ENCODE results near the gene VWC2. TPM values are rescaled to one million over a fixed set of nuclear protein-coding genes. Genes with fewer than 3 reads are reported as not detected.

VWC2 gene
- total and polyA plus RNA-seq, 2 donors (not counting 1 experiment from before 2014, with no cell fraction given), result not detected

- H3K27me3 ChIP-seq (replicated peaks in 1 of 4; ENCODE audit: control extremely low read depth in 1 of 4, control insufficient read depth in 3 of 4, insufficient read depth in 4 of 4, low read length in 3 of 4), result peaks cover 0 to 30% (median 17%) of the 10 kb centered on the region in 4 experiments
- H2AFZ ChIP-seq (ENCODE audit: insufficient read depth, low read depth, low read length, poor library complexity, severe bottlenecking), result no peak overlapping the region
- peaks cover 0 to 6% (median 0%) of the 10 kb centered on the region in 3 donors for H3K9me3 ChIP-seq (ENCODE audit: control extremely low read depth in 1 of 3, control insufficient read depth in 2 of 3, insufficient read depth in 1 of 3, low read length in 2 of 3)
- no peak overlapping the region for H3K27ac ChIP-seq (ENCODE audit: low read length in 2 of 2)
- 6% methylated on average over 56 of the region's 56 CpGs for WGBS (ENCODE audit: insufficient coverage)
- no peak for TF ChIP-seq CTCF (IDR thresholded peaks at IDR 0.05)
- no peak for TF ChIP-seq EZH2 (IDR thresholded peaks at IDR 0.05; ENCODE audit: borderline replicate concordance, insufficient read depth, low read depth, low read length, poor library complexity, severe bottlenecking)
- no peak for DNase-seq
- no peaks in the 10 kb centered on the region for H3K4me1 ChIP-seq (ENCODE audit: control insufficient read depth in 2 of 2, insufficient read depth in 2 of 2, low read length in 2 of 2)
- no peaks in the 10 kb centered on the region for H4K20me1 ChIP-seq (ENCODE audit: control insufficient read depth, insufficient read depth, low read length, poor library complexity, severe bottlenecking)
- H3K4me3 ChIP-seq (ENCODE audit: control extremely low read depth in 1 of 5, extremely low read depth in 1 of 5, insufficient read depth in 1 of 5, low read depth in 2 of 5, low read length in 4 of 5), result no peak overlapping the region
- Mint-ChIP-seq H3K4me3 (no peak overlapping the region), H3K9me3 (ENCODE audit: insufficient read depth) (no peaks in the 10 kb centered on the region), H3K27ac (no peak overlapping the region), H3K27me3 (peaks cover 56% of the 10 kb centered on the region), H3K4me1 (peaks cover 10% of the 10 kb centered on the region)
- ChIA-PET POLR2A (no interaction called here), CTCF (no interaction called here)
- no peak overlapping the region for H3K9ac ChIP-seq (ENCODE audit: low read length)
- H3K79me2 ChIP-seq (ENCODE audit: control insufficient read depth, insufficient read depth, low read length), result no peaks in the 10 kb centered on the region
- intact Hi-C loops (cut with micrococcal nuclease), result no loop called here
- H3K36me3 ChIP-seq (replicated peaks in 1 of 2; ENCODE audit: control extremely low read depth in 1 of 2, control insufficient read depth in 1 of 2, extremely low read depth in 1 of 2, insufficient read depth in 2 of 2, low read length in 1 of 2), result no peaks in the 10 kb centered on the region
- no peak for ATAC-seq (ENCODE audit: low read depth)
- H3K4me2 ChIP-seq (replicated peaks; ENCODE audit: low read depth, low read length, poor library complexity, severe bottlenecking), result no peak overlapping the region
These were observed 559 bp downstream of the VWC2 start for GRCh38 chr7:49773936-49774458.

GRCh38 chr7:49774459-49775064 is 1.1 kb downstream of the VWC2 start:
- Mint-ChIP-seq H3K9me3 (ENCODE audit: insufficient read depth) (no peaks in the 10 kb centered on the region), H3K4me3 (no peak overlapping the region), H3K4me1 (peaks cover 10% of the 10 kb centered on the region), H3K27ac (no peak overlapping the region), H3K27me3 (peaks cover 56% of the 10 kb centered on the region)
- H3K4me2 ChIP-seq (replicated peaks; ENCODE audit: low read depth, low read length, poor library complexity, severe bottlenecking), result no peak overlapping the region
- TF ChIP-seq CTCF (IDR thresholded peaks at IDR 0.05) (no peak), EZH2 (IDR thresholded peaks at IDR 0.05; ENCODE audit: borderline replicate concordance, insufficient read depth, low read depth, low read length, poor library complexity, severe bottlenecking) (no peak)
- no peak overlapping the region for H3K9ac ChIP-seq (ENCODE audit: low read length)
- intact Hi-C loops (cut with micrococcal nuclease), result no loop called here
- ChIA-PET CTCF (no interaction called here), POLR2A (no interaction called here)
- peaks cover 0 to 30% (median 17%) of the 10 kb centered on the region in 4 experiments for H3K27me3 ChIP-seq (replicated peaks in 1 of 4; ENCODE audit: control extremely low read depth in 1 of 4, control insufficient read depth in 3 of 4, insufficient read depth in 4 of 4, low read length in 3 of 4)
- no peaks in the 10 kb centered on the region for H4K20me1 ChIP-seq (ENCODE audit: control insufficient read depth, insufficient read depth, low read length, poor library complexity, severe bottlenecking)
- no peaks in the 10 kb centered on the region for H3K79me2 ChIP-seq (ENCODE audit: control insufficient read depth, insufficient read depth, low read length)
- H3K27ac ChIP-seq (ENCODE audit: low read length in 2 of 2), result no peak overlapping the region
- ATAC-seq (ENCODE audit: low read depth) (no peak), DNase-seq (no peak)
- no peak overlapping the region for H3K4me3 ChIP-seq (ENCODE audit: control extremely low read depth in 1 of 5, extremely low read depth in 1 of 5, insufficient read depth in 1 of 5, low read depth in 2 of 5, low read length in 4 of 5)
- 5% methylated on average over 29 of the region's 36 CpGs for WGBS (ENCODE audit: insufficient coverage)
- peaks cover 0 to 6% (median 0%) of the 10 kb centered on the region in 3 donors for H3K9me3 ChIP-seq (ENCODE audit: control extremely low read depth in 1 of 3, control insufficient read depth in 2 of 3, insufficient read depth in 1 of 3, low read length in 2 of 3)
- no peaks in the 10 kb centered on the region for H3K4me1 ChIP-seq (ENCODE audit: control insufficient read depth in 2 of 2, insufficient read depth in 2 of 2, low read length in 2 of 2)
- no peak overlapping the region for H2AFZ ChIP-seq (ENCODE audit: insufficient read depth, low read depth, low read length, poor library complexity, severe bottlenecking)
- no peaks in the 10 kb centered on the region for H3K36me3 ChIP-seq (replicated peaks in 1 of 2; ENCODE audit: control extremely low read depth in 1 of 2, control insufficient read depth in 1 of 2, extremely low read depth in 1 of 2, insufficient read depth in 2 of 2, low read length in 1 of 2)
